ENCODE data around the gene ELAC1. TPM values are rescaled to one million over a fixed set of nuclear protein-coding genes. Genes with fewer than 3 reads are reported as not detected.
A peak's percentile ranks its signal among the peaks of the same experiment; 100 is the strongest.

ELAC1 gene
- total RNA-seq, 1 donor from 2014 or later, result 16.1 TPM

GRCh38 chr18:51030537-51031258 is 62.9 kb downstream of the ELAC1 start:
- H3K4me1 Mint-ChIP-seq, result peaks cover 39% of the 10 kb centered on the region

GRCh38 chr18:51032193-51032592 is 64.4 kb downstream of the ELAC1 start:
- H4K20me1 ChIP-seq (ENCODE audit: low read depth), result peaks cover 66% of the 10 kb centered on the region
- Mint-ChIP-seq H3K4me1 (peaks cover 43% of the 10 kb centered on the region), H3K27ac (peak overlapping the region; percentile 42), H3K36me3 (peaks cover 25% of the 10 kb centered on the region), H3K4me3 (peak overlapping the region; percentile 99), H3K27me3 (ENCODE audit: insufficient read depth, low read depth) (peaks cover 5% of the 10 kb centered on the region), H3K9me3 (no peaks in the 10 kb centered on the region)
- H2AFZ ChIP-seq (replicated peaks), result no peak overlapping the region
- peak overlapping the region; percentile 97 for H3K4me2 ChIP-seq
- no peaks in the 10 kb centered on the region for H3K27me3 ChIP-seq
- H3K79me2 ChIP-seq (ENCODE audit: low read depth), result peaks cover 76% of the 10 kb centered on the region
- H3K36me3 ChIP-seq, result peaks cover 6% of the 10 kb centered on the region
- TF ChIP-seq EZH2phosphoT487 (IDR thresholded peaks at IDR 0.05), result no peak
- no peak for TF ChIP-seq EZH2 (IDR thresholded peaks at IDR 0.05)
- TF ChIP-seq, protein P1, sequence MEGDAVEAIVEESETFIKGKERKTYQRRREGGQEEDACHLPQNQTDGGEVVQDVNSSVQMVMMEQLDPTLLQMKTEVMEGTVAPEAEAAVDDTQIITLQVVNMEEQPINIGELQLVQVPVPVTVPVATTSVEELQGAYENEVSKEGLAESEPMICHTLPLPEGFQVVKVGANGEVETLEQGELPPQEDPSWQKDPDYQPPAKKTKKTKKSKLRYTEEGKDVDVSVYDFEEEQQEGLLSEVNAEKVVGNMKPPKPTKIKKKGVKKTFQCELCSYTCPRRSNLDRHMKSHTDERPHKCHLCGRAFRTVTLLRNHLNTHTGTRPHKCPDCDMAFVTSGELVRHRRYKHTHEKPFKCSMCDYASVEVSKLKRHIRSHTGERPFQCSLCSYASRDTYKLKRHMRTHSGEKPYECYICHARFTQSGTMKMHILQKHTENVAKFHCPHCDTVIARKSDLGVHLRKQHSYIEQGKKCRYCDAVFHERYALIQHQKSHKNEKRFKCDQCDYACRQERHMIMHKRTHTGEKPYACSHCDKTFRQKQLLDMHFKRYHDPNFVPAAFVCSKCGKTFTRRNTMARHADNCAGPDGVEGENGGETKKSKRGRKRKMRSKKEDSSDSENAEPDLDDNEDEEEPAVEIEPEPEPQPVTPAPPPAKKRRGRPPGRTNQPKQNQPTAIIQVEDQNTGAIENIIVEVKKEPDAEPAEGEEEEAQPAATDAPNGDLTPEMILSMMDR (IDR thresholded peaks at IDR 0.05), result no peak
- peak overlapping the region; percentile 72 for H3K4me3 ChIP-seq
- no peak for DNase-seq (ENCODE audit: low spot score)
- H3K4me1 ChIP-seq, result peaks cover 41% of the 10 kb centered on the region
- no peak overlapping the region for H3K9ac ChIP-seq
- no peak overlapping the region for H3K27ac ChIP-seq
- no peaks in the 10 kb centered on the region for H3K9me3 ChIP-seq (ENCODE audit: low read depth)
- H3F3A ChIP-seq (ENCODE audit: low read depth), result peaks cover 9% of the 10 kb centered on the region

More at GRCh38 chr18:51030537-51031258, 62.9 kb downstream of the ELAC1 start:
- H3K27ac ChIP-seq, result peak overlapping the region; percentile 99
- H4K20me1 ChIP-seq (ENCODE audit: low read depth), result peaks cover 51% of the 10 kb centered on the region
- no peaks in the 10 kb centered on the region for H3K9me3 Mint-ChIP-seq
- H3K27me3 Mint-ChIP-seq (ENCODE audit: insufficient read depth, low read depth), result peaks cover 3% of the 10 kb centered on the region
- peak overlapping the region; percentile 72 for H3K4me3 ChIP-seq
- TF ChIP-seq, protein P1 (IDR thresholded peaks at IDR 0.05), result no peak
- TF ChIP-seq EZH2 (IDR thresholded peaks at IDR 0.05) (no peak), EZH2phosphoT487 (IDR thresholded peaks at IDR 0.05) (no peak)
- H3K36me3 ChIP-seq, result peaks cover 6% of the 10 kb centered on the region
- H3K4me1 ChIP-seq, result peaks cover 41% of the 10 kb centered on the region
- peaks cover 9% of the 10 kb centered on the region for H3F3A ChIP-seq (ENCODE audit: low read depth)
- no peaks in the 10 kb centered on the region for H3K27me3 ChIP-seq
- DNase-seq (ENCODE audit: low spot score), result peak; percentile 90
- H3K36me3 Mint-ChIP-seq, result peaks cover 21% of the 10 kb centered on the region
- peak overlapping the region; percentile 93 for H2AFZ ChIP-seq (replicated peaks)
- H3K9me3 ChIP-seq (ENCODE audit: low read depth), result no peaks in the 10 kb centered on the region
- H3K4me3 Mint-ChIP-seq, result peak overlapping the region; percentile 99
- H3K27ac Mint-ChIP-seq, result peak overlapping the region; percentile 97
- peaks cover 61% of the 10 kb centered on the region for H3K79me2 ChIP-seq (ENCODE audit: low read depth)
- H3K9ac ChIP-seq, result peak overlapping the region; percentile 94
- H3K4me2 ChIP-seq, result peak overlapping the region; percentile 97

DNA sequence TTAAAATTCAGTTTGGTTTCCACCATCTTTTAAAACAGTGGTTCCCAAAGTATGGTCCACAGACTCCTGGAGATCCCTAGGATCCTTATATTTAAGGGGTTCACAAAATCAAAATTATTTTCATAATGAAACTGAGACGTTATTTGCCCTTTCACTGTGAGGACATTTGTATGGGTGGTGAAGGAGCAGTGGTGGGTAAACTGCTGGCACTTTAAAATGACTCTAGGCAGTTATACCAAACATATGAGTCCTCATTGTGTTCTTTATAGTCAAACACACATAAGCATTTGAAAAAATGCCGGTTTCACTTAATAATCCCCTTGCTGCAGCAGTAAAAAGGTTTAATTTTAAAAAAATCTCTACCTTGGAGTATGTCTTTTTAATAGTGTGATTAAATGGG is 69.4 kb downstream of the ELAC1 start:
- H3K36me3 Mint-ChIP-seq, result peaks cover 42% of the 10 kb centered on the region
- H3K4me3 Mint-ChIP-seq, result no peak overlapping the region
- Histone ChIP-seq H3K79me2 (ENCODE audit: low read depth) (peaks cover 100% of the 10 kb centered on the region), H3K4me1 (peaks cover 25% of the 10 kb centered on the region), H3K36me3 (peaks cover 6% of the 10 kb centered on the region), H3K27ac (no peak overlapping the region), H2AFZ (replicated peaks) (no peak overlapping the region), H3K27me3 (no peaks in the 10 kb centered on the region), H4K20me1 (ENCODE audit: low read depth) (peaks cover 99% of the 10 kb centered on the region), H3K4me3 (no peak overlapping the region), H3K9ac (no peak overlapping the region), H3K4me2 (no peak overlapping the region), H3F3A (ENCODE audit: low read depth) (peaks cover 11% of the 10 kb centered on the region), H3K9me3 (ENCODE audit: low read depth) (no peaks in the 10 kb centered on the region)
- H3K27me3 Mint-ChIP-seq (ENCODE audit: insufficient read depth, low read depth), result peaks cover 2% of the 10 kb centered on the region
- no peak for DNase-seq (ENCODE audit: low spot score)
- peaks cover 20% of the 10 kb centered on the region for H3K4me1 Mint-ChIP-seq
- TF ChIP-seq, protein P1 (IDR thresholded peaks at IDR 0.05), result no peak
- no peak for TF ChIP-seq EZH2phosphoT487 (IDR thresholded peaks at IDR 0.05)
- no peak for TF ChIP-seq EZH2 (IDR thresholded peaks at IDR 0.05)
- H3K27ac Mint-ChIP-seq, result no peak overlapping the region
- H3K9me3 Mint-ChIP-seq, result peaks cover 7% of the 10 kb centered on the region

Small RNA genes within 50 kb of the gene (small RNA-seq; reads per million reads assigned to genes)
- gene RF00019, result not detected

Other genes with a start within 250 kb of the ELAC1 start
- gene MRO, start 148.0 kb upstream of the ELAC1 start, total RNA-seq (ENCODE audit: low replicate concordance), result 0.06 TPM in 1 of 2 replicates, not detected in the other
- gene ME2, start 88.9 kb upstream of the ELAC1 start, total RNA-seq (ENCODE audit: low replicate concordance), result 89.4 and 129 TPM in 2 replicates
- gene SMAD4, start 62.2 kb downstream of the ELAC1 start, total RNA-seq (ENCODE audit: low replicate concordance), result 168 and 310 TPM in 2 replicates
- 67.5 and 94.7 TPM in 2 replicates for gene MEX3C, start 229.6 kb downstream of the ELAC1 start, total RNA-seq (ENCODE audit: low replicate concordance)